Neural crest cell (in vitro differentiated cells): Measurements from ENCODE around the gene GSTM2. TPM values are rescaled to one million over a fixed set of nuclear protein-coding genes. Genes with fewer than 3 reads are reported as not detected.
A peak's percentile ranks its signal among the peaks of the same experiment; 100 is the strongest.

Experiments used
- DNase-seq: peaks from one replicate; pipeline ENCODE4 v3.0.0; 2021; ENCODE audit warnings: low read depth, mixed read lengths, low spot score
- H3K27ac Mint-ChIP-seq: one replicate; pipeline ENCODE4 v1.8.0; 2021; ENCODE audit warnings: mild to moderate bottlenecking, mixed read lengths; ENCODE audit not compliant: unreplicated experiment
- H3K27me3 Mint-ChIP-seq: 2 replicates; pipeline ENCODE4 v1.8.0; 2021; ENCODE audit warnings: low read depth, mild to moderate bottlenecking, mixed read lengths
- H3K36me3 Mint-ChIP-seq: 2 replicates; pipeline ENCODE4 v1.8.0; 2021; ENCODE audit warnings: low read depth, mild to moderate bottlenecking, mixed read lengths
- H3K4me1 Mint-ChIP-seq: 2 replicates; pipeline ENCODE4 v1.8.0; 2021; ENCODE audit warnings: mixed read lengths
- H3K4me3 Mint-ChIP-seq: one replicate; pipeline ENCODE4 v1.8.0; 2021; ENCODE audit warnings: mild to moderate bottlenecking, mixed read lengths
- H3K9me3 Mint-ChIP-seq: 2 replicates; pipeline ENCODE4 v1.8.0; 2021; ENCODE audit warnings: mixed read lengths
- CTCF ChIP-seq: fragments of 200-600 bp; sonication (generic); conservative IDR thresholded peaks from 2 replicates; pipeline ENCODE4 v1.5.0; 2021; ENCODE audit warnings: antibody characterized with exemption, mild to moderate bottlenecking
- total RNA-seq: library from RNA; stranded (reverse); gene quantifications from 2 replicates; pipeline ENCODE4 v1.2.1, GENCODE V29; 2021

The GSTM2 gene
- total RNA-seq, 1 donor from 2014 or later, result 43.7 TPM

- H3K4me3 Mint-ChIP-seq, result no peak overlapping the region
- no peaks in the 10 kb centered on the region for H3K9me3 Mint-ChIP-seq
- no peaks in the 10 kb centered on the region for H3K27me3 Mint-ChIP-seq
- peak overlapping the region; percentile 81 for H3K27ac Mint-ChIP-seq
- no peak for DNase-seq
- H3K36me3 Mint-ChIP-seq, result peaks cover 3% of the 10 kb centered on the region
- no peak for TF ChIP-seq CTCF
- peaks cover 33% of the 10 kb centered on the region for H3K4me1 Mint-ChIP-seq
Measured at GRCh38 chr1:109625176-109625575, 42.7 kb upstream of the GSTM2 start.

GRCh38 chr1:109625601-109626560 is 42.0 kb upstream of the GSTM2 start:
- TF ChIP-seq CTCF, result no peak
- Mint-ChIP-seq H3K9me3 (no peaks in the 10 kb centered on the region), H3K27ac (peak overlapping the region; percentile 81), H3K36me3 (peaks cover 3% of the 10 kb centered on the region), H3K4me1 (peaks cover 28% of the 10 kb centered on the region), H3K4me3 (peak overlapping the region; percentile 18), H3K27me3 (no peaks in the 10 kb centered on the region)
- DNase-seq, result no peak

GRCh38 chr1:109626682-109627408 is 41.0 kb upstream of the GSTM2 start:
- Mint-ChIP-seq H3K27ac (no peak overlapping the region), H3K4me1 (peaks cover 22% of the 10 kb centered on the region), H3K4me3 (no peak overlapping the region), H3K27me3 (no peaks in the 10 kb centered on the region), H3K36me3 (peaks cover 3% of the 10 kb centered on the region), H3K9me3 (no peaks in the 10 kb centered on the region)
- TF ChIP-seq CTCF, result no peak
- DNase-seq, result no peak

GRCh38 chr1:109627692-109628399 is 40.0 kb upstream of the GSTM2 start:
- DNase-seq, result no peak
- Mint-ChIP-seq H3K9me3 (no peaks in the 10 kb centered on the region), H3K36me3 (peaks cover 3% of the 10 kb centered on the region), H3K4me3 (no peak overlapping the region), H3K27me3 (no peaks in the 10 kb centered on the region), H3K27ac (no peak overlapping the region), H3K4me1 (peaks cover 12% of the 10 kb centered on the region)
- no peak for TF ChIP-seq CTCF

GRCh38 chr1:109628540-109629321 is 39.1 kb upstream of the GSTM2 start:
- TF ChIP-seq CTCF, result no peak
- Mint-ChIP-seq H3K27me3 (no peaks in the 10 kb centered on the region), H3K4me3 (no peak overlapping the region), H3K4me1 (peaks cover 8% of the 10 kb centered on the region), H3K27ac (no peak overlapping the region), H3K9me3 (no peaks in the 10 kb centered on the region), H3K36me3 (peaks cover 3% of the 10 kb centered on the region)
- DNase-seq, result no peak
